Adrenal gland (tissue), 5 donors: ENCODE measurements around the gene NPFFR1.

Experiments
- CTCF ChIP-seq, 6 experiments: fragments of 450-650 bp in 4 of 6; fragments of 200-600 bp in 2 of 6; sonication (generic) in 1 of 6; IDR thresholded peaks; 1 replicate in 5 of 6; 2 replicates in 1 of 6; pipeline versions ENCODE4 v1.5.1 to v1.8.0; 2016 to 2021; ENCODE audit warnings: antibody characterized with exemption in 6 of 6, mild to moderate bottlenecking in 2 of 6, moderate library complexity in 1 of 6
- POLR2A ChIP-seq, 2 donors: fragments of 450-650 bp; IDR thresholded peaks; one replicate each; pipeline ENCODE4 v1.6.1; 2017; ENCODE audit warnings: antibody characterized with exemption in 2 of 2, mild to moderate bottlenecking in 2 of 2, moderate library complexity in 1 of 2
- donor health status: DM: no; HTN: no; CAD: no.

GRCh38 chr10:70212277-70212676 is 71.5 kb downstream of the NPFFR1 start:
- TF ChIP-seq CTCF (IDR thresholded peaks at IDR 0.05) = no peak
- no peak for TF ChIP-seq POLR2A (IDR thresholded peaks at IDR 0.05)
